GM18526 (cell line): ENCODE measurements around the gene PRDM12.

Experiments used
- POLR2A ChIP-seq: IDR thresholded peaks from 3 replicates; pipeline ENCODE4 v1.6.1; 2011; ENCODE audit not compliant: insufficient read length; ENCODE audit errors: extremely low read depth

PRDM12 gene

GRCh38 chr9:130669965-130670364 lies 5.6 kb downstream of the PRDM12 start:
- no peak for TF ChIP-seq POLR2A

GRCh38 chr9:130670644-130671043 lies 6.2 kb downstream of the PRDM12 start:
- TF ChIP-seq POLR2A, result no peak

- TF ChIP-seq POLR2A, result no peak
Measured at GRCh38 chr9:130672466-130672865, 8.1 kb downstream of the PRDM12 start.

GRCh38 chr9:130672933-130673615 lies 8.7 kb downstream of the PRDM12 start:
- TF ChIP-seq POLR2A, result no peak

GRCh38 chr9:130675396-130675795 lies 11.0 kb downstream of the PRDM12 start:
- TF ChIP-seq POLR2A, result no peak

GRCh38 chr9:130677252-130677651 lies 12.9 kb downstream of the PRDM12 start:
- TF ChIP-seq POLR2A, result no peak

GRCh38 chr9:130680836-130681768 lies 16.7 kb downstream of the PRDM12 start:
- no peak for TF ChIP-seq POLR2A

GRCh38 chr9:130681769-130682420 lies 17.5 kb downstream of the PRDM12 start:
- no peak for TF ChIP-seq POLR2A

- TF ChIP-seq POLR2A, result no peak
Measured at GRCh38 chr9:130682421-130683121, 18.2 kb downstream of the PRDM12 start.

GRCh38 chr9:130685104-130685503 lies 20.7 kb downstream of the PRDM12 start:
- no peak for TF ChIP-seq POLR2A

- no peak for TF ChIP-seq POLR2A
Measured at GRCh38 chr9:130687615-130688014, 23.2 kb downstream of the PRDM12 start.

GRCh38 chr9:130688072-130688471 lies 23.7 kb downstream of the PRDM12 start:
- TF ChIP-seq POLR2A, result no peak

GRCh38 chr9:130689572-130689936 lies 25.2 kb downstream of the PRDM12 start:
- TF ChIP-seq POLR2A, result no peak

GRCh38 chr9:130689937-130690700 lies 25.7 kb downstream of the PRDM12 start:
- no peak for TF ChIP-seq POLR2A
